Right cardiac atrium (tissue), 5 donors: ENCODE data around the gene SNTG2. TPM values are rescaled to one million over a fixed set of nuclear protein-coding genes. Genes with fewer than 3 reads are reported as not detected.

Experiments
- ATAC-seq, 2 donors: fragments of 200-7000 bp; cut with Tn5 transposase; one replicate each; pipeline versions ENCODE4 v1.8.0 to v1.9.1; 2020; ENCODE audit warnings: moderate library complexity in 2 of 2, mild to moderate bottlenecking in 1 of 2
- DNase-seq, 3 donors: peaks; one replicate each; pipeline ENCODE4 v3.0.0-alpha.2; 2020
- H3K27ac ChIP-seq: one replicate; pipeline ENCODE4 v1.5.1; 2013; ENCODE audit warnings: mild to moderate bottlenecking, low read length, control low read depth, moderate library complexity
- H3K27me3 ChIP-seq: one replicate; pipeline ENCODE4 v1.6.1; 2013; ENCODE audit not compliant: control insufficient read depth, insufficient read depth
- H3K4me1 ChIP-seq: one replicate; pipeline ENCODE4 v1.6.1; 2013; ENCODE audit warnings: low read length; ENCODE audit not compliant: control insufficient read depth, insufficient read depth
- H3K4me3 ChIP-seq: one replicate; pipeline ENCODE4 v1.5.1; 2013; ENCODE audit warnings: low read length, control low read depth
- H3K9me3 ChIP-seq: one replicate; pipeline ENCODE4 v1.6.1; 2013; ENCODE audit warnings: low read length; ENCODE audit not compliant: control insufficient read depth
- WGBS: extraction: QIAGEN DNeasy Blood & Tissue Kit; methylation state at CpG from one replicate; pipeline ENCODE4 v1.1.7; 2013; 5-methylcytosine and 5-hydroxymethylcytosine counted together
- intact Hi-C, 4 donors: fragments of 100-400 bp; cut with DNase I; formaldehyde crosslinking; loops; one replicate each; pipeline versions ENCODE4 v1.11.0 to v1.14.0; 2022 to 2023
- polyA plus RNA-seq: library from polyadenylated mRNA; stranded (reverse); fragments of 200-250 nt; gene quantifications from one replicate; pipeline ENCODE4 v1.2.3, GENCODE V29; 2013
- total RNA-seq, 4 donors: library from RNA; stranded (reverse); fragmentation: NEBNext Ultra II Directional; extraction: Animal tissue kit (Norgen Biotek cat#: 25700); gene quantifications; one replicate each; pipeline ENCODE4 v1.2.1, GENCODE V29; 2021
- donor health status: healthy with polysubstance abuse.
- donor health status: DM: no; HTN: yes; CAD: no.
- donor health status: DM: no; HTN: no; CAD: no.
- donor health status: DM: no; HTN: yes; CAD: no; lungs with severe emphysema.
- donor health status: DM: yes; HTN: yes; CAD: no.

SNTG2 gene
- total and polyA plus RNA-seq, 5 donors, result 0.34 to 2.0 (median 0.93) TPM; not detected in 1

DNA sequence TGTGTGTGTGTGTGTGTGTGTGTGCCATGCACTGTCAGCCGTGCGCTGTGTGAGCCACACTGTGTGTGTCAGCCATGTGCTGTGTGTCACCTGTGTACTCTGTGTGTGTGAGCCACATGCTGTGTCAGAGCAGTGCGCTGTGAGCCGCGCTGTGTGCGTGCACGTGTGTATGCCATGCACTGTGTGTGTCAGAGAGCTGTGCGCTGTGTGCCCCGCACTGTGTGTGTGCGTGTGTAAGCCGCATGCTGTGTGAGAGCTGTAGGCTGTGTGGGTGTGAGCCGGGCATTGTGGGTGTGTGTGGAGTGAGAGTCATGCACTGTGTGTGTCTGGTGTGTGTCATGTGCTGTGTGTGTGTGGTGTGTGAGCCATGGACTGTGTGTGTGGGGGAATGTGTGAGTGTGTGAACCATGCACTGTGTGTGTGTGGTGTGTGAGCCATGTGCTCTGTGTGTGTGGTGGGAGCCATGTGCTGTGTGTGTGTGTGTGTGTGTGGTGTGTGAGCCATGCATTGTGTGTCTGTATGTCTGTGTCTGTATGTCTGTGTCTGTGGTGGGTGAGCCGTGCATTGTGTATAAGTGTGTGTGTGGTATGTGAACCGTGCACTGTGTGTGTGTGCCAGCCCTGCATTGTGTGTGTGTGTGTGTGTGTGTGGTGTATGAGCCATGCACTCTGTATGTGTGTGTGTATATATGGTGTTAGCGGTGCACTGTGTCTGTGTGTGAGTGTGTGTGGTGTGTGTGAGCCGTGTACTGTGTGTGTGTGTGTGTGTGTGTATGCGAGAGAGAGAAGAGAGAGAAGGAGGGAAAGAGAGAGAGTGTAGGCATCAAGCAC is 356.3 kb downstream of the SNTG2 start:
- H3K27me3 ChIP-seq, result no peaks in the 10 kb centered on the region
- ATAC-seq (peak; percentile 11 to 31), DNase-seq (no peak)
- 92% methylated on average over 17 of the region's 17 CpGs for WGBS
- intact Hi-C loops, result no loop called here
- H3K4me1 ChIP-seq, result no peaks in the 10 kb centered on the region
- no peak overlapping the region for H3K27ac ChIP-seq
- no peaks in the 10 kb centered on the region for H3K9me3 ChIP-seq
- H3K4me3 ChIP-seq, result no peak overlapping the region

DNA sequence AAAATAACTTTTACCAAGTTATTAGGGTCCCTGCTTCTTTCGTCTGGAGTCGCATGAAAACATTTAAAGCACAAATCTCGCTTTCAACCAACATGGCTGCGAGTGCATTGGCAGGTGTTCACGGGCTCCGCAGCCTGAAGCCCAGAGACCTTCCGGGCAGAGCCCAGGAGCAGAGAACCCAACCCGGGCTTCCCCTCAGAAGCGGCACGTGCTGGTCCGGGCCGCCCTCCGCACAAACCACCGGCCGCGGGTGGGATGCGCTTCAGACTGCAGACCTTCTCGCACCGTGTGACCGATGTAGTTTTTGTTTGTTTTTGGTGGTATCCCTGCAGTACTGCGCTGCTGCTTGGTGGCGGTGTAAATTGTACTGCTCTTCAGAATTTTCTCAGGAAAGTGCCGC is 357.0 kb downstream of the SNTG2 start:
- ATAC-seq (no peak), DNase-seq (no peak)
- Histone ChIP-seq H3K27me3 (no peaks in the 10 kb centered on the region), H3K4me3 (no peak overlapping the region), H3K9me3 (no peaks in the 10 kb centered on the region), H3K4me1 (no peaks in the 10 kb centered on the region), H3K27ac (no peak overlapping the region)
- intact Hi-C loops, result no loop called here
- 93% methylated on average over 23 of the region's 23 CpGs for WGBS

DNA sequence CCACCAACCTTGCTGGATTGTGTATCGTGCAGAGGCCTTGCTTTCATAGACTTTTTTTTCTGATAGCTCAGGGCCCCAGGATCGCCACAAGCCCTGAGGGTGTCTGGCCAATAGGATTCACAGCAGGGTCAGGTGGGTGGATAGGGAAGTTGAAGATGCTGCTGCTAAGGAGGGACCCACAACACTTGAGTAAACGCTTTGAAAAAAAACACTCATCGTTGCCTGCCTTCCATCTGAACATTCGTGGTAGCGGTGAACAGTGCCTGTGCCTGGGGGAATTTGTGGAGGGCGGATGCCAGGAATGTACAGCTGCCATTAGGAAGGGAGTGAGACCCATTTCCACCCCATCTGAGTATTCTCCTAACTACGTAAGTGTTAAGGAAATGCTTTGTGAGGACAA is 358.0 kb downstream of the SNTG2 start:
- no peak for DNase-seq
- Histone ChIP-seq H3K9me3 (no peaks in the 10 kb centered on the region), H3K4me1 (no peaks in the 10 kb centered on the region), H3K4me3 (no peak overlapping the region), H3K27ac (no peak overlapping the region), H3K27me3 (no peaks in the 10 kb centered on the region)
- intact Hi-C loops, result no loop called here
- ATAC-seq, result no peak
- 85% methylated on average over 8 of the region's 8 CpGs for WGBS

DNA sequence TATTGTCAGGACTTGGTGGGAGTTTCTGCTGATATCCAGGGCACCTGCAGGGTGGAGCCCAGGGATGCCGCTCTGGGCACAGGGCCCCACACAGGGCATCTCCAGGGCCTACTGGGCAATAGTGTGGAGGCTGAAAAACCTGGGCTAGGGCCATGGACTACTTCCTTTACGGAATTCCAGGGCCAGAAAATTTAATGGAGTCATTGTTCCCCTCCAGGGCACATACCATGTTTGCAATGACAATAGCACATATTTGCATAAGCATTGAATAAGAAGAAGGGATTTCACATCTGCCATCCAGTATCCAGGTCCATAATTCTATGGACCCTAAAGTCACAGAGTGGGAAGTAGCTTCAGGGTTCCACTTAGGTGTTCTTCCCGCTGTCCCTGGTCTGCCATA is 358.9 kb downstream of the SNTG2 start:
- intact Hi-C loops, result no loop called here
- H3K4me1 ChIP-seq, result no peaks in the 10 kb centered on the region
- no peak overlapping the region for H3K27ac ChIP-seq
- H3K4me3 ChIP-seq, result no peak overlapping the region
- no peak for DNase-seq
- WGBS, result 86% methylated on average over 3 of the region's 3 CpGs
- no peak for ATAC-seq
- no peaks in the 10 kb centered on the region for H3K27me3 ChIP-seq
- no peaks in the 10 kb centered on the region for H3K9me3 ChIP-seq

DNA sequence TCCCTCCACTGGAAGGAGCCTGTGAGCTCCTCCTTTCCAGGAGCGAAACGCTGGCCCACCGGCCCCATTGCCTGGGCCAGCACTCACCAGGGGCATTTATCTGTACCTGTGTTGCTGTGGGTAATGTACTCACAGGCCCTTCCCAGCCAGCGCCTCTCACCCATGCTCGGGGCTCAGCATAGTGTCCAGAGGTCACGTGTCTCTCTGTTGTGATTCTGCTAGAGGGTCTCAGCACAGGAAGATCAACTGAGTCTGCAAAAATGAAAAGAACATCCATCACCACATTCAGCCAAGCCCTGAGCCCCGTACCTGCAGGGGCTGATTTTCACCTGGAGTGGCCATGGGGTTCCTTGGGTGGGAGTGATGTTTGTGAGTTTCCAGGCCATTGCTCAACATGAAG is 359.6 kb downstream of the SNTG2 start:
- Histone ChIP-seq H3K4me1 (no peaks in the 10 kb centered on the region), H3K4me3 (no peak overlapping the region), H3K27ac (no peak overlapping the region), H3K9me3 (no peaks in the 10 kb centered on the region), H3K27me3 (no peaks in the 10 kb centered on the region)
- intact Hi-C loops, result no loop called here
- DNase-seq, result no peak
- no peak for ATAC-seq
- WGBS, result 89% methylated on average over 7 of the region's 7 CpGs

DNA sequence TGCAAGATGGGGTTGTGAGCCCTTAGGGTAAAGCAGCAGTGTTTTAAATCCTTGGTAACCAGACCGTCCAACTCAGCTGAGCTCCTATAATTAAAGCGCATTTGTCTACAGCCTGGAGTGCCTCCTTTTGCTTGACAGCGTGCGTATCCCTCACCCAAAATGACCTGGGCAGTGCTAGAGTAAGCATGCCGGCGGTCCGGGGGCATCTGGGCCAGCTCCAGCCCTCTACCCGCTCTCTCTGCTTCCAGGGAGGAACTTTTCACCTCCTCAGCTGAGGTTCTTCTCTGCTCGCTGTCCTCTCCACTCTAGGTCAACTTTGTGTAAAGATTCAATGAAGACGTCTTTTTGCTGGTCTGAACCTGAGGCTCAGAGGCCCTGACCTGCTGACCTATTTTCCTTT is 360.2 kb downstream of the SNTG2 start:
- no peak for ATAC-seq
- no peak overlapping the region for H3K27ac ChIP-seq
- H3K27me3 ChIP-seq, result no peaks in the 10 kb centered on the region
- H3K4me1 ChIP-seq, result no peaks in the 10 kb centered on the region
- 91% methylated on average over 10 of the region's 10 CpGs for WGBS
- no peaks in the 10 kb centered on the region for H3K9me3 ChIP-seq
- intact Hi-C loops, result no loop called here
- H3K4me3 ChIP-seq, result no peak overlapping the region
- no peak for DNase-seq

DNA sequence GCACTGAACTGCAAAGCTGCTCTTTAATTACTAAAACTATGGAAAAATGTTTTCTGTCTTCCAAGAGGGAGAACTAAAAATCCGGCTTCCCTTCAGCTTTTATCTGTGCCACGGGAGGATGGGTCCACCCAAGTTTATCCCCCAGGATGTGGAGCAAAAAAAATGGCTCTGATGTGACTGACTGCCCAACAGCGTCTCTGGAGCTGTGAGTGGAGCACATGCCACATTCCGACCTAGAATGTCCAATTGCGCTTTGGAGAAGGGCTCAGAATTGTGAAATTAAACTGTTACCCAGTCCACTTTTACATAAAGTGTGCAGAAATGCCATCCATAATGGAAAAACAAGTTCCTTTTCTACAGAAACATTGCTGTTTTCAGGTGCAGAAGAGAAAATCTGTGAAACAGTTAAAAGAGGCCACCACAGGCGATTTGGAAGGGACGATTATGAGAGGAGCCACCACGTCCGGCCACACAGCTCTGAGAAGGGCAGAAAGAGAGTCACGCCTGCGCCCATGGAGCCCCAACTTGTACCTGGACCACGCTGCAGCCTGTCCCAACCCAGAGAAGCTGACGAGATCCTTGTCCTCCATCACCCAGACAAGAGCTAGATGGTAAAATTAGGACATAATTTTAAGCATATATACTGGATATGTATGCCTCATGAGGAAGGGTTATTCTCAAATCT is 362.7 kb downstream of the SNTG2 start:
- Histone ChIP-seq H3K4me3 (no peak overlapping the region), H3K27ac (no peak overlapping the region), H3K4me1 (no peaks in the 10 kb centered on the region), H3K9me3 (no peaks in the 10 kb centered on the region), H3K27me3 (no peaks in the 10 kb centered on the region)
- DNase-seq (no peak), ATAC-seq (no peak)
- 81% methylated on average over 13 of the region's 13 CpGs for WGBS
- intact Hi-C loops, result no loop called here

DNA sequence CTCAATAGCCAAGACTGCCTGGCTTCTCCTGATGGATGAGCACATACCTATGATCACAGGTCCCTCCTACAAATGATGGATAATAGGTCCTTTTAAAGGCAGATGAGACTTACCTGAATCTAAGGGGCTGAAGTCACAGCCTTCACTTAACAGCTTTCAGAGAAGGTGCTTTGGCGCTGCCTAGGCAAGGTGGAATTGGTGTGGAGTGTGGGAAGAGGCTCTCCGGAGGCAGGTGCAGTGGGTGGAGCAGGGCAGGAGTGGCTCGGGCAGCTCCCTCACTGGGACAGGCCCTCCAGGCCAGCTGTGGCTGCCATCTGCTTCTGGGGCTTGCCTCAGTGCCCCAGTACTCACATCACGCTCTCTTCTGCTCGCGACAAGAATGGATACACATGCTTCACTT is 363.6 kb downstream of the SNTG2 start:
- ATAC-seq (no peak), DNase-seq (no peak)
- Histone ChIP-seq H3K27ac (no peak overlapping the region), H3K27me3 (no peaks in the 10 kb centered on the region), H3K4me1 (no peaks in the 10 kb centered on the region), H3K9me3 (no peaks in the 10 kb centered on the region), H3K4me3 (no peak overlapping the region)
- intact Hi-C loops, result no loop called here
- 85% methylated on average over 6 of the region's 6 CpGs for WGBS

DNA sequence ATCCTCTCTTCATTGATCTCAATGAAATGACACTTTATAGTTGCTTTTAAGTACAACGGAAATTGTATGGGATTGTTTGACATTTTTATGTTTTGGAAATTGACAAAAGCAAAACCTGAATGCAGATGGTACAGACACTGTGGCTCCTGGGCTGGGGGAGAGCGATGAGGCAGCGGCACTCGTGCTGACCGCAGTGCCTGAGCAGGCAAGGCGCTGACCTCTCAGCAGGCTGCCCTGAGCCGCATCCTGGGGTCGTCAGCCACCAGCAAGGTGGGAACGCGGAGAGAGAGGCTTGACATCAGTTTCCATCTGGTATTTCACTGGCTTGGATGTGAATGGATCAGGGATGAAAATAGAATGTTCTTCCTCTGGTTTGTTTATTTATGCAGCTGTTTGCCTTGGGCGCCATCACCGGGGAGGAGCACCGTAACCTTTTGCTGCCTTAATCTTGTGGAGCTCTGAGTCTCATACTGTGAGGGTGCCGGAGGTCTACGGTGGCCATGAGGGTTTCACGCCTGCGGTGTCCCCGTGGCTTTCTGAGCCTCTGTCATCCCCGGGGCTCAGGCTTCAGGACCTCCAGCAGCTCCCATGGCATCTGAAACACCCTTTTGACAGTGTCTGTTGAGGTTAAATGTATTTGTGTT is 367.8 kb downstream of the SNTG2 start:
- ATAC-seq, result peak in 1 of 2 donors; percentile 36
- no peak overlapping the region for H3K4me3 ChIP-seq
- intact Hi-C loops, result no loop called here
- DNase-seq, result no peak
- H3K27me3 ChIP-seq, result no peaks in the 10 kb centered on the region
- WGBS, result 47% methylated on average over 19 of the region's 19 CpGs
- H3K9me3 ChIP-seq, result no peaks in the 10 kb centered on the region
- H3K27ac ChIP-seq, result no peak overlapping the region
- H3K4me1 ChIP-seq, result no peaks in the 10 kb centered on the region

DNA sequence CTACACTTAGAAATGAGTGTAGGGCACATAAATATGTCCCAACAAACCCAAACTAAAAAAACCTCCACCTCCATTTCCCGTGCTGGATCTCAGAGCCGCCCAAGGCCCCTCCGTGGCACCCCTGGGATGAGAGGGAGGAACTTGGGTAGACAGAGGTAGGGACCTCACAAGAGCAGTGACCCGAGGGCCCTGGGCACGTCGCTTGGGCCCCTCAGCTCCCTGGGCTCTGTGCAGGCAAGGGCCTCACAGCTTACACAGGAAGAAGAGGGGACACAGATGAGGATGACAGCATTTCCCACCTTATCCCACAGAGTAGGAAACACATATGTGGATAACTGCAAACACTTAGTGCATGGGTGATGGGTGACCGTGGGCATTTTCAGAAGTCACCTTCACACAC is 368.7 kb downstream of the SNTG2 start:
- no peaks in the 10 kb centered on the region for H3K9me3 ChIP-seq
- WGBS, result 88% methylated on average over 7 of the region's 7 CpGs
- intact Hi-C loops, result no loop called here

DNA sequence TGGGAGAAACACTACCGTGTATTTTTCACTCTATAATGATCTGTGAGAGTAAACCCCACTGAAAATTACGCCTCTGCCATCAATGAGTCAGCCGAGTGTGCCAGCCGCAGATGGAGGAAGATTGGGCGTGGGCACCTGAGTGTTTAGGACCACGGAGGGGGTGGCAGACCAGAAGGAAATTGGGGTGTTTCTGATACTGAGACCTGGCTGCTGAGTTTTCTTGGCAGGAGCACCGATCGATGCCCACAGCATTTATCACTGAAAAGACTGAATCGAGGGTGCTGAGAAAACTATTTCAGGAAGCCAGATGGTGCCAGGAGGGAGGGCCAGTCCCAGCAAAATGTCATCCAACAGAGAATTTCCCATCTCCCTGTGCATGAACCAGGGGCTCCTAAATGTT is 370.7 kb downstream of the SNTG2 start:
- no peaks in the 10 kb centered on the region for H3K4me1 ChIP-seq
- H3K9me3 ChIP-seq, result no peaks in the 10 kb centered on the region
- no peak for DNase-seq
- H3K27me3 ChIP-seq, result no peaks in the 10 kb centered on the region
- WGBS, result 78% methylated on average over 9 of the region's 9 CpGs
- intact Hi-C loops, result no loop called here
- ATAC-seq, result no peak
- no peak overlapping the region for H3K27ac ChIP-seq
- no peak overlapping the region for H3K4me3 ChIP-seq

More for the DNA sequence above, 368.7 kb downstream of the SNTG2 start:
- no peaks in the 10 kb centered on the region for H3K27me3 ChIP-seq
- DNase-seq, result no peak
- no peak overlapping the region for H3K27ac ChIP-seq
- ATAC-seq, result no peak
- H3K4me1 ChIP-seq, result no peaks in the 10 kb centered on the region
- no peak overlapping the region for H3K4me3 ChIP-seq
